GM10847 (cell line): Measurements from ENCODE around the gene KLHDC7B.

Source experiments
- POLR2A ChIP-seq: IDR thresholded peaks from 2 replicates; pipeline ENCODE4 v1.6.1; 2011; ENCODE audit not compliant: insufficient read length; ENCODE audit errors: extremely low read depth

KLHDC7B gene

GRCh38 chr22:50571264-50572175 lies 25.8 kb downstream of the KLHDC7B start:
- no peak for TF ChIP-seq POLR2A

GRCh38 chr22:50572965-50573364 lies 27.3 kb downstream of the KLHDC7B start:
- no peak for TF ChIP-seq POLR2A

- no peak for TF ChIP-seq POLR2A
Observed at GRCh38 chr22:50573491-50574382, 28.0 kb downstream of the KLHDC7B start.

DNA sequence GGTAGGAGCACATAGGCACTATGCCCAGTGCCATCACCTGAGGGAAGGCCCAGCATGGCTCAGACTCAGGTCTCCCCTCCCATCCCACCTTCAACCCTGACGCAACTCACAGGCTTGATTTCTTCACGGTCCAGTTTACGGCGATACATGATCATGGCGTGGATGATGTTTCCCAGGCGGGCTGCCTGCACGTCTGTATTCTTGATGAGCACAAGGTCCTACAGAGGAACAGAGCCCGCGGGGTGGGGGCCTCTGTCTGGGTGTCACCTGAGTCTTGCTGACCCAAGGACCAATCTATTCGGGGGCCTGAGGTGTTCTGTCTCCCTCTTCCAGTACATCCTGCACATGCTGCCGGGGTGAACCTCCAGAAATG lies 28.7 kb downstream of the KLHDC7B start:
- no peak for TF ChIP-seq POLR2A

DNA sequence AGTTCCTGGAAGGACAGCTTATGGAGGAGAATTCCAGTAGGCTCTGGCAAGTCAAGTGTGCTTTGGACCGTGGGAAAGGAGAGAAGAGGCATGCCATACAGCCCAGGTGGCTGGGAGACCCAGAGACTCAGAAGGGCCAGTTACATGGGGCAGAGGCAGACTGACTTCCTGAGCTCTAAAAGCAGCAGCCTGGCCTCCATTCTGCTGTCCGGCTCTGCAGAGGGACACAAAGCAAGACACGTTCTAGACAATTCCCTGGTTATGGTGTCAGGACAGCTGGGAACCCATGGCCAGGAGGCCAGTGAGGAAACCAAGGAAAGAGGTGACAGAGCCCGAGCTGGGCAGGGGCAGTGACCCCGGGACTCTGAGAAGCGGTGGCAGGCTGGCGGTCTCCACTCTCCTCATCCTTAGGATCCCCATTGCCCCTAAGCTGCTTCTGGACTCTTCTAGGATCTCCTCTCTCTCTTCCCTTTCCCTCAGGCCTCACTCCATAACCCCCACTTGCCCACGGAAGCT lies 29.8 kb downstream of the KLHDC7B start:
- no peak for TF ChIP-seq POLR2A

DNA sequence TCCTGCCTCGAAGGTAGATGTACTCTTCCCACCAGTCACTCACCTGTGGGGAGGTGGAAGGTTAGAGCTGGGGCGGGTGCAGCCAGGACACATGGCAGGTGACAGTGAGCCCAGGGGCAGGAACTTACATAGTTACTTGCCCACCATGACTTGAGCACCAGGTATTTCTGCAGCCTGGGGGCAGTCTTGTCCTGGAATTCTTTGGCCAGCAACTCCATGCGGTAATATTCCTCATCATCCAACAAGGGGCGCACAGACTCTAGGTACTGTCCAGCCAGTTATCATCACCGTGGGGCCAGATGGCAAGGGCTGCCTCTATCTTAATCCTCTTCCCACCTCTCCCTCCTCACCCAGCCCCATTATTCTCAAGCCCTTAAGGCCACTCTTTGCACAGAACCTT lies 30.4 kb downstream of the KLHDC7B start:
- TF ChIP-seq POLR2A, result no peak

- TF ChIP-seq POLR2A, result no peak
Observed at GRCh38 chr22:50576806-50577696, 31.4 kb downstream of the KLHDC7B start.

GRCh38 chr22:50577697-50577986 lies 31.9 kb downstream of the KLHDC7B start:
- no peak for TF ChIP-seq POLR2A

DNA sequence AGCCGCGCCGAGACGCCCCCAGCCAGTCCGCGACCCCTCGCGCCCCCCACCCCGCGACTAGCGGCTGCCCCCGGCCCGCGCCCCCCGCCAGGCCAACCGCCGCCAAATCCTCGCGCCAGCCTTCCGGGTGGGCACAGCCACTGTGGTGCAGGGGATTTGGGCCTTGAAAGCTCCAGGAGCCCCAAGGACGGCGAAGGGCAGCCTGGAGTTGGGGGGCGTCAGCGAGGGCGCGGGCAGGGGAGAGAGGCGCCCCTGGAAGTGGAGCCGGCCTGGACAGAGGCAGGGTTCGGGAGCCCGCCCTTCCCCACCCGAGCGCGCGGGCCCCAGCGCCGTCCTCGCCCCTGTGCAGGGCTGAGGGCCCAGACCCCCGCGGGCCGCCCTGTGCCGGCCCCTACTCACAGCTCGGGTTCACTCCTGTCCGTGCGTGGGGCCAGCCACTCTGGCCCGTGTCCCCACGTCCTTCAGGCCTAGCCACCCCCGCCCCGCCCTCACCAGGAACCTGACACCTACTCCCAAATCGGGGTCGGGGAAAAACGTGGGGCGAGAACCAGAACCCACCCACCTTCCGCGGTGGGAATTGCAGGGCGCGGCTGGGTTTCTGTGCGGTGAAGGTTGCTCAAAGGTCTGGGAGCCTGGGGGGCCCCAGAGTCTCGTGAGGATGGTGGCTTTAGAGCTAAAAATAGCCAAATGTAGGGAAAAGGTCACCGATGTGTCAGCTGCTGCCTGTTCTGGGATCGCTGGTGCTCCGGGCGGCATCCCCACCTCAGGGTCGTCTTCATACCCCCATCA lies 32.5 kb downstream of the KLHDC7B start, which contains the start of gene CPT1B:
CPT1B (minus strand) TSS at position 441 of the 789 bp plus-strand sequence. CDS start 512 bp downstream, outside the sequence.
- TF ChIP-seq POLR2A, result no peak

DNA sequence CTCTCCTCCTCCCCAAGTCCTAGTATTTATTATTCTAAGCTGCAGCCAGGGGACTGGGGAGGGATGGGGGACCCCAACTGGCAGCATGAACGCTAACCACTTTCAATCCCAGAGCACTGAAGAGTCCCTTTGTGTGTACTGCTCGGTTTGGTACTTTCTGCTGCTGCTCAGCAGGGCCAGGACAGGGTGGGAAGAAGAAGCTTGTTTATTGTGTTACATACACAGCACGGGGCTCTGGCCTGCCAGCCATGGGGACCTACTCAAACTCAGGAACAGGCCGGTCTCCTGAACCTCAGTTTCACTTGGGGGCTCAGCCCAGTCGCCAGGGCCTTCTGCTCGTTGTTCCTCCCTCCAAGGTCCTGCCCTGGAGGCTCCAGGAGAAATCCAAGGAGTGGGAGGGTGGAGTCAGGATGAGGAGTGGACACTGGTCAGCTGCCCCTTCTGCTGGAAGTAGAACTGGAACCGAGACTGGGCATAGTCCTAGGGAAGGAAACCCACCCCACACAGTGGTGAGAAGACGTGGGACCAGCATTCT lies 33.1 kb downstream of the KLHDC7B start:
- no peak for TF ChIP-seq POLR2A

DNA sequence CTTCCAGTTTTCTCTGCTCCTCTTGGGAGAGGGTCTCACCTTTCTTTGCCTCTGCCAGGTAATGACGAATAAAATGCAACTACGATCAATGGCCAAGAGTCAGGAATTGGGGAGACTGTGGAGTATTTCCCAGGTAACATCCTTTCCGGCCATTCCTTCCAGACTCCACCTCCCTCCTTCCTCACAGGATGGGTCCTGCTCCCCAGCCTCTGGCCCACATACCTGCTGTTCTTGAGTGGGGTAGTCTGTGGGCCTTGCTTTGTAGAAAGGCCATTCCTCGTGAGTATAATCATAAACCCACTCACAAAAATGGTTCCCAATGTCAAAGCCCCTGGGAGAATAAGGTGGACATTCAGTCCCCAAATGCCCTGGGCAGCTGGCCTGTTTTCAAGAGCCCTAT lies 34.1 kb downstream of the KLHDC7B start:
- TF ChIP-seq POLR2A, result no peak

DNA sequence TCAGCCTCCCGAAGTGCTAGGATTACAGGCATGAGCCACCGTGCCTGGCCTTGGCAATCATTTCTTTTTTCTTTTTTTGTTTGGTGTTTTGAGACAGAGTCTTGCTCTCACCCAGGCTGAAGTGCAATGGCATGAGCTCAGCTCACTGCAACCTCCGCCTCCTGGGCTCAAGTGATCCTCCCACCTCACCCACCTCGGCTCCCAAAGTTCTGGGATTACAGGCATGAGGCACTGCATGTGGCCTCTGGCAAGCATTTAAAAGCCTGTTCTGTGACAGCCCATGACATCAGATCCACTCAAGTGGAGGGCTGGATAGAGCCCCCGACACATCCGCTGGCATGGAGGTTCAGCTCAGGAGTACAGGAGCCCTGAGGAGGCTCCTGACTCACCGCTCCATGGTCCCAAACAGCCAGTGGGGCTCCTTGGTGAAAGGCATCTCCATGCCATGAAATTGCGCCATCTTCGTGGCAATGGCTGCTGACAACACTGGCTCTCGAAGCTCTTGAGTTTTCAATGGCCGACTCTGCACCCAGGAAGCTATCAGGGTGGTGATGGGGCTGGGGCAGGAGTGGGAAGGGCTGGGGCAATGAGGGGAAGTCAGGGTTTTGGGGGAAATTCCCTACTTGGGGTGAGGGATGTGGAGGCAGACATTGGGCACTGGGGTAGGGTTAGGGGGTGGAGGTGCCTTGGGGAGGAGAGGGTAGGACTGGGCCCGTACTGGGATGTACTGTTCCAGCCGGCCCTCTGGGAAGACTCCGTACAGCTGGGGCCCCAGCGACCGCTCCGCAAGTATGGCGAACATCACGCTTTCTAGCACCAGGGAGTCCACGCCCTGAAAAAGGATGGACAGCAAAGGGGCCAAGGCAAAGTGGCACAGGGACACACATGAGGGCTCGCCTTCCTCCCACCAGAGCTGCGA lies 35.6 kb downstream of the KLHDC7B start:
- no peak for TF ChIP-seq POLR2A
